A549 (cell line): ENCODE results near the gene CCDC40.

Source experiments
- EHF ChIP-seq: fragments of 250-450 bp; sonication (Bioruptor Pico); IDR thresholded peaks from 2 replicates; pipeline ENCODE4 v1.5.0; 2020; ENCODE audit warnings: mild to moderate bottlenecking
- EP300 ChIP-seq, 2 experiments: fragments of >200 bp; sonication (Bioruptor Twin); formaldehyde crosslinking; IDR thresholded peaks; 2 replicates in 1 of 2; 3 replicates in 1 of 2; pipeline ENCODE4 v1.6.1; 2016 to 2017
- NPAS2 ChIP-seq: fragments of 250-450 bp; sonication (Bioruptor Pico); IDR thresholded peaks from 2 replicates; pipeline ENCODE4 v1.8.0; 2022; ENCODE audit warnings: mild to moderate bottlenecking, moderate library complexity, borderline replicate concordance
- POLR2A ChIP-seq: IDR thresholded peaks from 2 replicates; pipeline ENCODE4 v1.6.1; 2012; ENCODE audit warnings: mild to moderate bottlenecking, low read length
- POLR2AphosphoS2 ChIP-seq: conservative IDR thresholded peaks from 2 replicates; pipeline ENCODE4 v1.6.1; 2012; ENCODE audit warnings: low read length, improper control_type of control experiment, inconsistent platforms
- TF ChIP-seq, protein P1 (sequence below): fragments of >200 bp; sonication (Bioruptor Twin); formaldehyde crosslinking; IDR thresholded peaks from 3 replicates; pipeline ENCODE4 v1.5.1; 2016
- TF ChIP-seq, protein P2 (sequence below): fragments of 250-450 bp; sonication (Bioruptor Pico); IDR thresholded peaks from 2 replicates; pipeline ENCODE4 v1.5.0; 2021; ENCODE audit warnings: mild to moderate bottlenecking, moderate library complexity, borderline replicate concordance

DNA sequence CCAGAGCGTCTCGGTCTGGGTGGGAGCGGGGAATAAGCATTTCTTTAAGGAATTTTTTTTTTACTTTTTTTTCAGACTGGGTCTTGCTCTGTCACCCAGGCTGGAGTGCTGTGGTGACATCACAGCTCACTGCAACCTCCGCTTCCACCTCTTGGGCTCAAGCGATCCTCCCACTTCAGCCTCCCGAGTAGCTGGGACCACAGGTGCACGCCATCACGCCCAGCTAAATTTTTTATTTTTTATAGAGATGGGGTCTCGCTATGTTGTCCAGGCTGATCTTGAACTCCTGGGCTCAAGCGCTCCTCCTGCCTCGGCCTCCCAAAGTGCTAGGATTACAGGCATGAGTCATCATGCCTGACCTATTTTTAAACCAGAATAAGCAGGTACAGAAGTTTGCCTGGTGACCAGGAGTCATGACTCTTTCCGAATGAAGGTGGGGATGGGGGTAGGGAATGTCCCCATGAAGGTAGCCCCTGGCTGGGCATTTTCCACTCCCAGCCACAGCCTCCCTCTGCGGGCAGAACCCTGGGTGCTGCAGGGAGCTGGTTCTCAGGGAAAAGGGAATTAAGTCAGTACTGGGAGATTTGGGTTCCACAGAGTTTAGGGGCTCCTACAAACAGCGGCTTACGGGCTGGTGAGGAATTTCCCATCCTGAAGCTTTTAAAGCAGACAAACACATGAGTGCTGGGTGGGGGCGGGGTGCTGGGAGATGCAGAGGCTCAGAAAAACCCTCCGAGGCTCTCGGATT lies 49.1 kb upstream of the CCDC40 start:
- TF ChIP-seq EHF (CRISPR knock-in tag) (no peak), POLR2AphosphoS2 (no peak), POLR2A (no peak), EP300 (IDR thresholded peaks at IDR 0.05) (no peak), NPAS2 (CRISPR knock-in tag) (no peak)
- TF ChIP-seq, protein P1, sequence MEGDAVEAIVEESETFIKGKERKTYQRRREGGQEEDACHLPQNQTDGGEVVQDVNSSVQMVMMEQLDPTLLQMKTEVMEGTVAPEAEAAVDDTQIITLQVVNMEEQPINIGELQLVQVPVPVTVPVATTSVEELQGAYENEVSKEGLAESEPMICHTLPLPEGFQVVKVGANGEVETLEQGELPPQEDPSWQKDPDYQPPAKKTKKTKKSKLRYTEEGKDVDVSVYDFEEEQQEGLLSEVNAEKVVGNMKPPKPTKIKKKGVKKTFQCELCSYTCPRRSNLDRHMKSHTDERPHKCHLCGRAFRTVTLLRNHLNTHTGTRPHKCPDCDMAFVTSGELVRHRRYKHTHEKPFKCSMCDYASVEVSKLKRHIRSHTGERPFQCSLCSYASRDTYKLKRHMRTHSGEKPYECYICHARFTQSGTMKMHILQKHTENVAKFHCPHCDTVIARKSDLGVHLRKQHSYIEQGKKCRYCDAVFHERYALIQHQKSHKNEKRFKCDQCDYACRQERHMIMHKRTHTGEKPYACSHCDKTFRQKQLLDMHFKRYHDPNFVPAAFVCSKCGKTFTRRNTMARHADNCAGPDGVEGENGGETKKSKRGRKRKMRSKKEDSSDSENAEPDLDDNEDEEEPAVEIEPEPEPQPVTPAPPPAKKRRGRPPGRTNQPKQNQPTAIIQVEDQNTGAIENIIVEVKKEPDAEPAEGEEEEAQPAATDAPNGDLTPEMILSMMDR: no peak
- TF ChIP-seq, protein P2, sequence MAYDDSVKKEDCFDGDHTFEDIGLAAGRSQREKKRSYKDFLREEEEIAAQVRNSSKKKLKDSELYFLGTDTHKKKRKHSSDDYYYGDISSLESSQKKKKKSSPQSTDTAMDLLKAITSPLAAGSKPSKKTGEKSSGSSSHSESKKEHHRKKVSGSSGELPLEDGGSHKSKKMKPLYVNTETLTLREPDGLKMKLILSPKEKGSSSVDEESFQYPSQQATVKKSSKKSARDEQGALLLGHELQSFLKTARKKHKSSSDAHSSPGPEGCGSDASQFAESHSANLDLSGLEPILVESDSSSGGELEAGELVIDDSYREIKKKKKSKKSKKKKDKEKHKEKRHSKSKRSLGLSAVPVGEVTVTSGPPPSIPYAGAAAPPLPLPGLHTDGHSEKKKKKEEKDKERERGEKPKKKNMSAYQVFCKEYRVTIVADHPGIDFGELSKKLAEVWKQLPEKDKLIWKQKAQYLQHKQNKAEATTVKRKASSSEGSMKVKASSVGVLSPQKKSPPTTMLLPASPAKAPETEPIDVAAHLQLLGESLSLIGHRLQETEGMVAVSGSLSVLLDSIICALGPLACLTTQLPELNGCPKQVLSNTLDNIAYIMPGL: no peak
